Loucy (cell line): Measurements from ENCODE around the gene UNC45A.

Source experiments
- EZH2phosphoT487 ChIP-seq: fragments of 200-600 bp; IDR thresholded peaks from 2 replicates; pipeline ENCODE4 v1.6.1; 2018; ENCODE audit warnings: antibody characterized with exemption, mild to moderate bottlenecking, moderate library complexity, borderline replicate concordance
- TF ChIP-seq, protein P1 (sequence below): fragments of 200-600 bp; sonication (generic); conservative IDR thresholded peaks from 2 replicates; pipeline ENCODE4 v1.5.1; 2014; ENCODE audit warnings: mild to moderate bottlenecking, antibody characterized with exemption, low read length

DNA sequence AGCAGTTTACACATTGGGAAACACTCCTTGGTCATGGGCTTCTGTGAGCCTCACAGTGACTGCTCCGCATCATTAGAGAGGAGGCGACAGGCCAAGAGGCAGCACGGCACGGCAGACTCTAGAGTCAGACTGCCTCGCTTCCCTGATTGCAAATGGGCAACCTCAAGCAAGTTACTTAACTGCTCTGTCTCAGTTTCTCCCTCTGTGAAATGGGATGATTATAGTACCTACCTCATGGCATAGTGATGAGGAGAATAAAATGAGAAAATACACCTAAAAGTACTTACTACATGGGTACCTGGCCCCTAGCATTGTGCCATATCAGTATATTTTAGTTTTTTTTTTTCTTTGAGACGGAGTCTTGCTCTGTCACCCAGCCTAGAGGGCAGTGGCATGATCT is 15.6 kb downstream of the UNC45A start:
- TF ChIP-seq, protein P1, sequence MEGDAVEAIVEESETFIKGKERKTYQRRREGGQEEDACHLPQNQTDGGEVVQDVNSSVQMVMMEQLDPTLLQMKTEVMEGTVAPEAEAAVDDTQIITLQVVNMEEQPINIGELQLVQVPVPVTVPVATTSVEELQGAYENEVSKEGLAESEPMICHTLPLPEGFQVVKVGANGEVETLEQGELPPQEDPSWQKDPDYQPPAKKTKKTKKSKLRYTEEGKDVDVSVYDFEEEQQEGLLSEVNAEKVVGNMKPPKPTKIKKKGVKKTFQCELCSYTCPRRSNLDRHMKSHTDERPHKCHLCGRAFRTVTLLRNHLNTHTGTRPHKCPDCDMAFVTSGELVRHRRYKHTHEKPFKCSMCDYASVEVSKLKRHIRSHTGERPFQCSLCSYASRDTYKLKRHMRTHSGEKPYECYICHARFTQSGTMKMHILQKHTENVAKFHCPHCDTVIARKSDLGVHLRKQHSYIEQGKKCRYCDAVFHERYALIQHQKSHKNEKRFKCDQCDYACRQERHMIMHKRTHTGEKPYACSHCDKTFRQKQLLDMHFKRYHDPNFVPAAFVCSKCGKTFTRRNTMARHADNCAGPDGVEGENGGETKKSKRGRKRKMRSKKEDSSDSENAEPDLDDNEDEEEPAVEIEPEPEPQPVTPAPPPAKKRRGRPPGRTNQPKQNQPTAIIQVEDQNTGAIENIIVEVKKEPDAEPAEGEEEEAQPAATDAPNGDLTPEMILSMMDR = no peak
- TF ChIP-seq EZH2phosphoT487 = no peak
